Measurements from ENCODE around the gene PLD1. TPM values are rescaled to one million over a fixed set of nuclear protein-coding genes. Genes with fewer than 3 reads are reported as not detected.
"Not testable (repeated sequence)": the region's sequence is repeated elsewhere in the genome, so short reads cannot be mapped to it uniquely, and the experiment has no call there.

Gene PLD1
- total RNA-seq, 6 donors from 2014 or later = 11.2 to 47.1 (median 15.6) TPM

GRCh38 chr3:171700157-171700556 is 110.1 kb downstream of the PLD1 start:
- no peaks in the 10 kb centered on the region for H3K4me1 ChIP-seq
- H3K27me3 ChIP-seq = no peaks in the 10 kb centered on the region
- H3K36me3 ChIP-seq = peaks cover 0 to 5% (median 0%) of the 10 kb centered on the region in 4 donors
- DNase-seq (no peak), ATAC-seq (ENCODE audit: low FRiP score in 2 of 2) (no peak)
- no peak for TF ChIP-seq EP300 (IDR thresholded peaks at IDR 0.05)
- no peak for TF ChIP-seq POLR2A (IDR thresholded peaks at IDR 0.05)
- TF ChIP-seq CTCF (IDR thresholded peaks at IDR 0.05) = no peak
- no peak for TF ChIP-seq POLR2AphosphoS5 (IDR thresholded peaks at IDR 0.05)
- peaks cover 0 to 3% (median 0%) of the 10 kb centered on the region in 4 donors for H3K9me3 ChIP-seq
- no peak overlapping the region for H3K4me3 ChIP-seq
- WGBS, 2 donors = 83 to 84% methylated on average over 2 of the region's 2 CpGs
- H3K27ac ChIP-seq = no peak overlapping the region

GRCh38 chr3:171699601-171700000 is 110.7 kb downstream of the PLD1 start:
- no peak for DNase-seq
- WGBS, 2 donors = 75 to 79% methylated on average over 5 of the region's 5 CpGs
- TF ChIP-seq POLR2AphosphoS5 (IDR thresholded peaks at IDR 0.05) (no peak), EP300 (IDR thresholded peaks at IDR 0.05) (no peak), POLR2A (IDR thresholded peaks at IDR 0.05) (no peak), CTCF (IDR thresholded peaks at IDR 0.05) (no peak)

GRCh38 chr3:171696805-171697204 is 113.5 kb downstream of the PLD1 start:
- 88 to 93% methylated on average over 6 of the region's 6 CpGs for WGBS, 2 donors

More at GRCh38 chr3:171699601-171700000, 110.7 kb downstream of the PLD1 start:
- Histone ChIP-seq H3K27me3 (no peaks in the 10 kb centered on the region), H3K9me3 (peaks cover 0 to 3% (median 0%) of the 10 kb centered on the region in 4 donors), H3K36me3 (peaks cover 0 to 5% (median 0%) of the 10 kb centered on the region in 4 donors), H3K4me1 (no peaks in the 10 kb centered on the region), H3K4me3 (no peak overlapping the region), H3K27ac (no peak overlapping the region)
- ATAC-seq (ENCODE audit: low FRiP score in 2 of 2) = no peak

GRCh38 chr3:171695426-171695825 is 114.9 kb downstream of the PLD1 start:
- Histone ChIP-seq H3K27ac (no peak overlapping the region), H3K4me1 (no peaks in the 10 kb centered on the region), H3K4me3 (no peak overlapping the region), H3K36me3 (peaks cover 0 to 5% (median 0%) of the 10 kb centered on the region in 4 donors), H3K27me3 (no peaks in the 10 kb centered on the region), H3K9me3 (no peaks in the 10 kb centered on the region)
- WGBS, 2 donors = 59 to 72% methylated on average over 1 of the region's 1 CpG
- no peak for TF ChIP-seq EP300 (IDR thresholded peaks at IDR 0.05)
- no peak for TF ChIP-seq CTCF (IDR thresholded peaks at IDR 0.05)
- no peak for TF ChIP-seq POLR2A (IDR thresholded peaks at IDR 0.05)
- no peak for TF ChIP-seq POLR2AphosphoS5 (IDR thresholded peaks at IDR 0.05)
- ATAC-seq (ENCODE audit: low FRiP score in 2 of 2) (no peak), DNase-seq (no peak)

More at GRCh38 chr3:171696805-171697204, 113.5 kb downstream of the PLD1 start:
- Histone ChIP-seq H3K36me3 (peaks cover 0 to 5% (median 0%) of the 10 kb centered on the region in 4 donors), H3K9me3 (no peaks in the 10 kb centered on the region), H3K27ac (no peak overlapping the region), H3K4me3 (no peak overlapping the region), H3K4me1 (no peaks in the 10 kb centered on the region), H3K27me3 (no peaks in the 10 kb centered on the region)
- ATAC-seq (ENCODE audit: low FRiP score in 2 of 2) (no peak), DNase-seq (no peak)
- no peak for TF ChIP-seq CTCF (IDR thresholded peaks at IDR 0.05)
- TF ChIP-seq POLR2A (IDR thresholded peaks at IDR 0.05) = no peak
- no peak for TF ChIP-seq POLR2AphosphoS5 (IDR thresholded peaks at IDR 0.05)

- no peak overlapping the region for H3K4me3 ChIP-seq
- 90 to 97% methylated on average over 1 of the region's 1 CpG for WGBS, 2 donors
- H3K4me1 ChIP-seq = no peaks in the 10 kb centered on the region
- no peak overlapping the region for H3K27ac ChIP-seq
- ATAC-seq (ENCODE audit: low FRiP score in 2 of 2) = no peak
- no peaks in the 10 kb centered on the region for H3K27me3 ChIP-seq
- H3K9me3 ChIP-seq = no peaks in the 10 kb centered on the region
- H3K36me3 ChIP-seq = peaks cover 0 to 5% (median 0%) of the 10 kb centered on the region in 4 donors
- DNase-seq = no peak
- no peak for TF ChIP-seq CTCF (IDR thresholded peaks at IDR 0.05)
- TF ChIP-seq POLR2AphosphoS5 (IDR thresholded peaks at IDR 0.05) = no peak
- TF ChIP-seq EP300 (IDR thresholded peaks at IDR 0.05) = no peak
- no peak for TF ChIP-seq POLR2A (IDR thresholded peaks at IDR 0.05)
Observed at GRCh38 chr3:171694888-171695287, 115.4 kb downstream of the PLD1 start.

- WGBS, 2 donors = 83 to 93% methylated on average over 9 of the region's 9 CpGs
- ATAC-seq (ENCODE audit: low FRiP score in 2 of 2); H3K27ac ChIP-seq: not testable (repeated sequence)
Observed at GRCh38 chr3:171692551-171692950, 117.7 kb downstream of the PLD1 start.

More at GRCh38 chr3:171692551-171692950, 117.7 kb downstream of the PLD1 start:
- not testable (repeated sequence) for DNase-seq, H3K36me3 ChIP-seq, H3K4me3 ChIP-seq, H3K27me3 ChIP-seq, H3K4me1 ChIP-seq, H3K9me3 ChIP-seq
